Measurements from ENCODE around the gene USP35. TPM values are rescaled to one million over a fixed set of nuclear protein-coding genes. Genes with fewer than 3 reads are reported as not detected.
A peak's percentile ranks its signal among the peaks of the same experiment; 100 is the strongest.

Gene USP35
- polyA plus RNA-seq, 2 of the 4 experiments (the other 2 are of a cell fraction) = 3.8 to 5.8 TPM

DNA sequence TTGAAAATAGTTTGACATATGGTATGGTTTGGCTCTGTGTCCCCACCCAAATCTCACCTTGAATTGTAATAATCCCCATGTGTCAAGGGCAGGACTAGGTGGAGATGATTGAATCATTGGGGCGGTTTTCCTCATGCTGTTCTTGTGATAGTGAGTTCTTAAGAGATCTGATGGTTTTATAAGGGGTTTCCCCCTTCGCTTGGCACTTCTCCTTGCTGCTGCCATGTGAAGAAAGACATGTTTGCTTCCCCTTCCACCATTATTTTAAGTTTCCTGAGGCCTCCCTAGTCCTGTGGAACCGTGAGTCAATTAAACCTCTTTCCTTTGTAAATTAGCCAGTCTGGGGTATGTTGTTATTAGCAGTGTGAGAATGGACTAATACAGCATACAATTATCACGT, 8.0 kb upstream of the USP35 start:
- WGBS (ENCODE audit: missing lambda C conversion rate) = 91% methylated on average over 4 of the region's 4 CpGs
- Histone ChIP-seq H3K4me3 (no peak overlapping the region), H3K9me3 (no peaks in the 10 kb centered on the region), H3K4me1 (peaks cover 21% of the 10 kb centered on the region), H3K27ac (0 out of 6 replicates have a peak overlapping the region, but pooled peaks of 1 of the 2 experiments have one; percentile 23), H3K4me2 (no peak overlapping the region)
- no peak for DNase-seq (ENCODE audit: low read depth in 1 of 2, low spot score in 1 of 2)
- ChIA-PET CTCF (no interaction called here), POLR2A (no interaction called here)
- no peak for ATAC-seq
- no peak for FAIRE-seq
- no peak for TF ChIP-seq ESRRA (IDR thresholded peaks at IDR 0.05; ENCODE audit: borderline replicate concordance, low read length)
- TF ChIP-seq EHMT2 (IDR thresholded peaks at IDR 0.05; ENCODE audit: low read depth) = no peak
- TF ChIP-seq, protein P1, sequence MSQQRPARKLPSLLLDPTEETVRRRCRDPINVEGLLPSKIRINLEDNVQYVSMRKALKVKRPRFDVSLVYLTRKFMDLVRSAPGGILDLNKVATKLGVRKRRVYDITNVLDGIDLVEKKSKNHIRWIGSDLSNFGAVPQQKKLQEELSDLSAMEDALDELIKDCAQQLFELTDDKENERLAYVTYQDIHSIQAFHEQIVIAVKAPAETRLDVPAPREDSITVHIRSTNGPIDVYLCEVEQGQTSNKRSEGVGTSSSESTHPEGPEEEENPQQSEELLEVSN (IDR thresholded peaks at IDR 0.05; ENCODE audit: borderline replicate concordance, low read depth) = no peak
- TF ChIP-seq NFE2L2 (conservative IDR thresholded peaks at IDR 0.05; ENCODE audit: low read length) = no peak
- no peak for TF ChIP-seq POLR2AphosphoS2 (conservative IDR thresholded peaks at IDR 0.05; ENCODE audit: low read length)
- TF ChIP-seq TP53 (CRISPR knock-in tag; IDR thresholded peaks at IDR 0.05) = no peak
- TF ChIP-seq, protein P2, sequence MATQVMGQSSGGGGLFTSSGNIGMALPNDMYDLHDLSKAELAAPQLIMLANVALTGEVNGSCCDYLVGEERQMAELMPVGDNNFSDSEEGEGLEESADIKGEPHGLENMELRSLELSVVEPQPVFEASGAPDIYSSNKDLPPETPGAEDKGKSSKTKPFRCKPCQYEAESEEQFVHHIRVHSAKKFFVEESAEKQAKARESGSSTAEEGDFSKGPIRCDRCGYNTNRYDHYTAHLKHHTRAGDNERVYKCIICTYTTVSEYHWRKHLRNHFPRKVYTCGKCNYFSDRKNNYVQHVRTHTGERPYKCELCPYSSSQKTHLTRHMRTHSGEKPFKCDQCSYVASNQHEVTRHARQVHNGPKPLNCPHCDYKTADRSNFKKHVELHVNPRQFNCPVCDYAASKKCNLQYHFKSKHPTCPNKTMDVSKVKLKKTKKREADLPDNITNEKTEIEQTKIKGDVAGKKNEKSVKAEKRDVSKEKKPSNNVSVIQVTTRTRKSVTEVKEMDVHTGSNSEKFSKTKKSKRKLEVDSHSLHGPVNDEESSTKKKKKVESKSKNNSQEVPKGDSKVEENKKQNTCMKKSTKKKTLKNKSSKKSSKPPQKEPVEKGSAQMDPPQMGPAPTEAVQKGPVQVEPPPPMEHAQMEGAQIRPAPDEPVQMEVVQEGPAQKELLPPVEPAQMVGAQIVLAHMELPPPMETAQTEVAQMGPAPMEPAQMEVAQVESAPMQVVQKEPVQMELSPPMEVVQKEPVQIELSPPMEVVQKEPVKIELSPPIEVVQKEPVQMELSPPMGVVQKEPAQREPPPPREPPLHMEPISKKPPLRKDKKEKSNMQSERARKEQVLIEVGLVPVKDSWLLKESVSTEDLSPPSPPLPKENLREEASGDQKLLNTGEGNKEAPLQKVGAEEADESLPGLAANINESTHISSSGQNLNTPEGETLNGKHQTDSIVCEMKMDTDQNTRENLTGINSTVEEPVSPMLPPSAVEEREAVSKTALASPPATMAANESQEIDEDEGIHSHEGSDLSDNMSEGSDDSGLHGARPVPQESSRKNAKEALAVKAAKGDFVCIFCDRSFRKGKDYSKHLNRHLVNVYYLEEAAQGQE (IDR thresholded peaks at IDR 0.05) = no peak
- no peak for TF ChIP-seq EHF (CRISPR knock-in tag; IDR thresholded peaks at IDR 0.05)

DNA sequence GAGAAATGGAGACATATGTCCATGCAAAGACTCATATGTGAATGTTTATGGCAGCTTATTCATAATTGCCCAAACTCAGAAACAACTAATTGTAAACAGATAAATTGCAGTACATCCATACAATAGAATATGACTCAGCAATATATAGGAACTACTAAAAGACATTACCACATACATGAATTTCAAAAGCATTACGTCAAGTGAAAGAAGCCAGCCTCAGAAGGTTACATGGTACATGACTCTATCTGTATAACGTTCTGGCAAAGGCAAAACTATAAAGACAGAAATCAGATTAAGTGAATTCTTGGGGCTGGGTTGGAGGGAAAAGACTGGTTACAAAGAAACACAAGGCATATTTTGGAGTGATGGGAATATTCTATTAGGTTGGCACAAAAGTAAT, 7.5 kb upstream of the USP35 start:
- Histone ChIP-seq H3K4me1 (peaks cover 24% of the 10 kb centered on the region), H3K4me3 (no peak overlapping the region), H3K9me3 (no peaks in the 10 kb centered on the region), H3K27ac (0 out of 6 replicates have a peak overlapping the region, but pooled peaks of 1 of the 2 experiments have one; percentile 23), H3K4me2 (no peak overlapping the region)
- DNase-seq (ENCODE audit: low read depth in 1 of 2, low spot score in 1 of 2) (no peak), FAIRE-seq (no peak), ATAC-seq (no peak)
- ChIA-PET POLR2A (no interaction called here), CTCF (no interaction called here)
- 84% methylated on average over 2 of the region's 2 CpGs for WGBS (ENCODE audit: missing lambda C conversion rate)
- peak; percentile 86 for TF ChIP-seq NFE2L2 (conservative IDR thresholded peaks at IDR 0.05; ENCODE audit: low read length)
- peak; percentile 95 for TF ChIP-seq MAFK (IDR thresholded peaks at IDR 0.05; ENCODE audit: partially characterized antibody)
- TF ChIP-seq JUNB (IDR thresholded peaks at IDR 0.05) = no peak

DNA sequence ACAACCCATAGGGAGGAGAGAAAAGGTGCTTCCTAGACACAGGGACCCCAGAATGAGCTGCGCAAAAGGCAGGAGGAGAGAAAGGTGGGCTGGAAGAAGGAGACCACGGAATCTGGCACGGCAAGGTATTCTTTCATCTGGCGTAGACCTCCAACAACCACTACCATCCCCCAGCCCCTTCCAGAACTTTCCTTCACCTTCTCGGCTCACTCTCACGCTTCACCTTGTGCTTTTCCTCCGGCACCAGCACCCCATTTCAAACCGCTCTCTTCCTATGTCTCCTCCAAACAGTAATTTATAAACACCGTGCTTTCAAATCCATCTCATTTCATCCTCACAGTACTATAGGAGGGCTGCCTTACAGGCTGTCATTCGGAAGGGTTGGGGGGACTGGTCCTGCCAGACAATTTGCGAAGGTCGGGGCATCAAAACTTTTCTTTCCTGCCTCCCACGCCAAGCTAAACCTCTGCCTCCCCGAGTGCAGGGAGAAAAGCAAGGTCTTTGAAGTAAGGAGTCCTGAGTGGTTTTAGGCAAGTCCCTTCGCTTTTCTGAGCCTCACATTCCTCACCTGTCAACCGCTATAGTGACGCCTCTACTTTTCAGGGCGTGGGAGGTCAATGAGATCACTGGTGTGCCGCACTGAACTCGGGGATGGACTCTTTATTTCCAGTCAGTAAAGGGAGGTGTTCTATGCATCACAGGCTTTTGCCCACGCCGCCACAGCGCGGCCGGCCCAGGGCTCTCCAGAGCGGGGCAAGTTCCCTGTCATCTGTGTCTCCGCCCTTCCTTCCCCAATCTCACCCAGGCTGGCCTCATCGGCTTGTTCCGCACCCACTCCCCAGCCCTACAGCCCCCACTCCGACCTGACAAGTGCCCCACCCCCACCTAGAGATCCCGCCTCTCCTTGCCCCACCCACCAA, 1.1 kb upstream of the USP35 start:
- no peak for DNase-seq (ENCODE audit: low read depth in 1 of 2, low spot score in 1 of 2)
- CTCF ChIA-PET = interaction anchor here (1.0 to 1.7 kb wide), 4 partner anchors 11 to 376 kb away, joined by 4 to 6 read pairs (median 4); no protein-coding TSS in a partner anchor

More for the DNA sequence above, 1.1 kb upstream of the USP35 start:
- POLR2A ChIA-PET = interaction anchor here (1.5 kb wide), 1 partner anchor 48 kb away, joined by 7 read pairs; the partner anchor contains the start of gene ALG8
- Histone ChIP-seq H3K4me3 (peak overlapping the region; percentile 84), H3K4me2 (peak overlapping the region; percentile 80), H3K9me3 (no peaks in the 10 kb centered on the region), H3K27ac (peak overlapping the region; percentile 88 to 93), H3K4me1 (peaks cover 38% of the 10 kb centered on the region)
- ATAC-seq = peak; percentile 32 to 44
- TF ChIP-seq CBX2 (IDR thresholded peaks at IDR 0.05; ENCODE audit: borderline replicate concordance, low read depth) (no peak), TP53 (CRISPR knock-in tag; IDR thresholded peaks at IDR 0.05) (no peak), RCOR1 (IDR thresholded peaks at IDR 0.05; ENCODE audit: low read depth, low read length) (no peak), SREBF2 (IDR thresholded peaks at IDR 0.05) (no peak), FOSL2 (IDR thresholded peaks at IDR 0.05) (no peak), FOSL2 (CRISPR knock-in tag; IDR thresholded peaks at IDR 0.05) (no peak), CHD4 (IDR thresholded peaks at IDR 0.05; ENCODE audit: borderline replicate concordance) (no peak), NFE2L2 (conservative IDR thresholded peaks at IDR 0.05; ENCODE audit: low read length) (no peak), KDM1A (IDR thresholded peaks at IDR 0.05; ENCODE audit: low read depth) (no peak), POLR2A (IDR thresholded peaks at IDR 0.05; ENCODE audit: low read length) (no peak), SMC3 (IDR thresholded peaks at IDR 0.05) (no peak), POLR2AphosphoS2 (conservative IDR thresholded peaks at IDR 0.05; ENCODE audit: low read length) (no peak), FOSB (CRISPR knock-in tag; IDR thresholded peaks at IDR 0.05) (no peak), MAFK (IDR thresholded peaks at IDR 0.05; ENCODE audit: partially characterized antibody) (no peak), RFX5 (IDR thresholded peaks at IDR 0.05) (no peak), GATA3 (IDR thresholded peaks at IDR 0.05; ENCODE audit: borderline replicate concordance) (no peak), EP300 (IDR thresholded peaks at IDR 0.05) (no peak)
- TF ChIP-seq, protein P3, sequence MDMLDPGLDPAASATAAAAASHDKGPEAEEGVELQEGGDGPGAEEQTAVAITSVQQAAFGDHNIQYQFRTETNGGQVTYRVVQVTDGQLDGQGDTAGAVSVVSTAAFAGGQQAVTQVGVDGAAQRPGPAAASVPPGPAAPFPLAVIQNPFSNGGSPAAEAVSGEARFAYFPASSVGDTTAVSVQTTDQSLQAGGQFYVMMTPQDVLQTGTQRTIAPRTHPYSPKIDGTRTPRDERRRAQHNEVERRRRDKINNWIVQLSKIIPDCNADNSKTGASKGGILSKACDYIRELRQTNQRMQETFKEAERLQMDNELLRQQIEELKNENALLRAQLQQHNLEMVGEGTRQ (IDR thresholded peaks at IDR 0.05) = no peak
- TF ChIP-seq, protein P4, sequence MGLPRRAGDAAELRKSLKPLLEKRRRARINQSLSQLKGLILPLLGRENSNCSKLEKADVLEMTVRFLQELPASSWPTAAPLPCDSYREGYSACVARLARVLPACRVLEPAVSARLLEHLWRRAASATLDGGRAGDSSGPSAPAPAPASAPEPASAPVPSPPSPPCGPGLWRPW (IDR thresholded peaks at IDR 0.05) = no peak
- TF ChIP-seq, protein P5, sequence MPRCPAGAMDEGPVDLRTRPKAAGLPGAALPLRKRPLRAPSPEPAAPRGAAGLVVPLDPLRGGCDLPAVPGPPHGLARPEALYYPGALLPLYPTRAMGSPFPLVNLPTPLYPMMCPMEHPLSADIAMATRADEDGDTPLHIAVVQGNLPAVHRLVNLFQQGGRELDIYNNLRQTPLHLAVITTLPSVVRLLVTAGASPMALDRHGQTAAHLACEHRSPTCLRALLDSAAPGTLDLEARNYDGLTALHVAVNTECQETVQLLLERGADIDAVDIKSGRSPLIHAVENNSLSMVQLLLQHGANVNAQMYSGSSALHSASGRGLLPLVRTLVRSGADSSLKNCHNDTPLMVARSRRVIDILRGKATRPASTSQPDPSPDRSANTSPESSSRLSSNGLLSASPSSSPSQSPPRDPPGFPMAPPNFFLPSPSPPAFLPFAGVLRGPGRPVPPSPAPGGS (IDR thresholded peaks at IDR 0.05) = no peak; the same call in 2 of the 3 replicates
- TF ChIP-seq, protein P1 (IDR thresholded peaks at IDR 0.05; ENCODE audit: borderline replicate concordance, low read depth) = no peak
- FAIRE-seq = no peak
- WGBS (ENCODE audit: missing lambda C conversion rate) = 35% methylated on average over 29 of the region's 31 CpGs

All from A549 (cell line).